Stimulated activated CD8-positive, alpha-beta memory T cell treated with anti-CD3 and anti-CD28 coated beads, Interleukin-7, amount 100 ng/mL, for 48 hours (primary cell): ENCODE measurements around the gene MAN1A1.

ENCODE experiments used
- DNase-seq, 2 donors: peaks; one replicate each; pipeline ENCODE4 v3.0.0-alpha.2; 2020; ENCODE audit warnings: low read depth in 1 of 2; ENCODE audit errors: extremely low read depth in 1 of 2

The MAN1A1 gene

DNA sequence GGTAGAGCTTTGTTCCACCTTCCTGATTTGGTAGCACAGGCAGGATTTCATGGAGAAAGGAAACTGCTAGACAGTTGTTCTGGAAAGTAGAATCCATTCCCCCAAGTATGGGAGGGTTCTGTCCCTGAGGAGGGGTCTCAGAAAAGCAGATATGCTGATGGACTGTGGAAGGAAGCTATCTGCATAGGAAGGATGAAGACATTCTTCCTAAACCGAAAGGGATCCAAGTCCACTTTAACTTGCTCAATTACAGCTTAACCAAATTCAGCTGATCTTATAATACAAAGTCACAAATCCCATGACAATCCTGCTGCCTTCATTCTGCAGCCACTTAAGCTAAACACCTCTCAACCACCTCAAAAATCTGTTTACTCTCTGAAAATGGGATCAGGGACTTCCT is 2.6 kb downstream of the MAN1A1 start:
- DNase-seq: no peak

DNA sequence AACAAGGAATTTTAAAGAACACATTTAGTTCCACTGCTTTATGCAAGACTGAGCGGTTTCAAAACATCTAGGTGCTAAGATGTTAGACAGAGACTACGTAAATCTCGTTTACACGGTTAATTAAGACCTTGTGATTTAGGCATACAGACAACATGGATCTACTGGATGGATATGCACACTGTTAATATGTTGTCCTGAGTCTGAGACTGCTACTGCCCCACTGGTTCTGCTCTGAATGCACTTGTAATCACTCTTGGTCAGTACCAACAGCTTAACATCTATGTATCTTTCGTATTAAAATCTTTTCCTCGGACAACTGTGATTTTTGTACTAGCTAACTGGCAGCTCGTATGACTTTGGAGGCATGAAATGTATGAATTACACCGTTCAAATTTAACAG is 3.1 kb downstream of the MAN1A1 start:
- no peak for DNase-seq

DNA sequence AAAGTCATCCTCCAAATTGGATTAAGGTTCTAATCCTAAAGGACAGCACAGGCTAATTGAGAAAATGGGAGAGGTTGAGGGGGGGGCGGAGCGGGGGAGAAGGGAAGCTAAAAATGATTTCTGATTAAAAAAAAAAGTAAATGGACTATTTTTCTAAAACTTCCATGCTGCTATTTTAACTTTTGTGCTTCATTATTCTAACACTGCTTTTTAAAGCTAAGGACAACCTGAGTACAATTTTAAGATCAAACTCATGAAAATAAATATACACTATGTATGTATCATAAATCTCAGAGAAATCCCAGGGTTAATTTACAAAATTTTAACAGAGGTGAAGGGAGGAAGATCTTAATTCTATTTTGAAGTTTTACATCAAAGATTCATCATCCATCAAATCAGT is 4.4 kb downstream of the MAN1A1 start:
- no peak for DNase-seq

DNA sequence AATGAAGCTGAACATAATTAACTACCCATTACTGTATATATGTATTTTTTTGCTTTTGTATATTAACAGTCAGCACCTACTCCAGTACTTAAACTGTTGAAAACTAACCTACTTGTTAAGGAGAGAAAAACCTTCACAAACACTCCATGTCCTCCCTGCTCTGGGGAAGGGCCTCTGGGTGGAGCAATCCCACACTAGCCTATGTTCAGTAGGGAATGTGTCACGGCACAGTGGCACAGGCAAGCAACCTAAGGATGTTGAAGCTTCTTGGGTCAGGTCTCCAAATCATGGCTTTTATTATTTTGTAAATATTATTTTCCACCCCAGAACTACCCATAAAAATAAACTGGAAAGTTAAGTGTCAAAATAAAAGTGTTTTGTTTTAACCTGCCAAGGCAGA is 5.3 kb downstream of the MAN1A1 start:
- DNase-seq: no peak

DNA sequence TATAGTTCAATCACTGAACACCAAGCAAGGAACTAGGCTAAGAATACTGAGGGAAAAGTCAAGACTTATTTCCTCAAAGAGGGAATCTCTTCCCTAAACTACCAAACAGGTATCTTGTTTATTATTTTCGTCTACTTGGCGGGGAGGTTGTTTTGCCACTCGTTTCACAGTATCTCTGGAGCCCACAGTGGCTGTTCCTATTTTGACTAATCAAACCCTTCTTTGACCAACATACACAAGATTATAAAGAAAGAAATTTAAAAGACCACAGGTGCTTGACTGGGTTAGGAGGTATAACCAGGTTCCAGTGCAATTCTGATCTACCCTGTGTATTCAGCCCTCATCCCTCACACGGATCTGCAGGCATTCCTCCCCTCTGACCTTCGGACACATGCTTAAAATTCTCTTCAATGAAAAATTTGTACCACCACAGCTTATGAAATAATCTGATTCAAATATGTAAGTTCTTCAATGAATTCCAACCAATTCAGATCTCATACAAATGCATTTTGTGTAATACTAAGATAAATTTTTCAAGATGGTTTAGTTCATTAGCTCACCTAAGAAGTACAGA is 5.9 kb downstream of the MAN1A1 start:
- no peak for DNase-seq

DNA sequence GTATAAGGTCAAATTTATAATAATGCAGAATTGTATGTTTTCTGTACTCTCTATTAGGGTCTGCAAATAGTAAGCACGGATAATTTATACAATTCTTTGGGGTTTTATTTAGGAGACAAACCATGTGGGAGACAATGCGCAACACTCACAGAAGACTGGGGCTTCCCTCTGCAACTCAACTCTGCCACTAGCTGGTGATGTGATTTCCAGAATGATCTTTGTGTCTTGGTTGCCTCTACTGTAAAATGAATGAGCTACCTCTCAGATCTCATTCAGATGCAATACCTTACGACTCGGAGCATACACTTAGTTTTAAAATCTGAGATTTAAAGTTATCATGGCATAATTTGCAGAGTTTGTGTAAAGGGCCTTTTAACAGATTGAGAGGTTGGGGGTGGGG is 6.4 kb downstream of the MAN1A1 start:
- DNase-seq: no peak

DNA sequence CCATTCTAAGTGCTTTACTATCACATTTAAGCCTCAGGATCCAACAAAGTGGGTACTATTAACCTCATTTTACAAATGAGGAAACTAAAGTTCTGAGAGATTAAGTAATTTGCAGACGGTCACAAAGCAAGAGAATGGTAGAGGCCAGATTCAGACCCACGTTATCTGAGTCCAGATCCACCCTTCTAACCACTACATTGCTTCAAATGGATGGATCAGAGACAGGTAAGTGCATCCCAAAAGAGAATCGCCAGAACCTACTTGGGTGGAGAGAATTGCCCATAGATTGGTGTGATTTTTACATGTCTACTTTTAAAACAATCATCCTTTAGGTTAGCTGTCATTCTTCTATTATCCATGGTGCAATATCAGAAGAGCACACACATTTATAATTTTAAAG is 7.1 kb downstream of the MAN1A1 start:
- DNase-seq: no peak

DNA sequence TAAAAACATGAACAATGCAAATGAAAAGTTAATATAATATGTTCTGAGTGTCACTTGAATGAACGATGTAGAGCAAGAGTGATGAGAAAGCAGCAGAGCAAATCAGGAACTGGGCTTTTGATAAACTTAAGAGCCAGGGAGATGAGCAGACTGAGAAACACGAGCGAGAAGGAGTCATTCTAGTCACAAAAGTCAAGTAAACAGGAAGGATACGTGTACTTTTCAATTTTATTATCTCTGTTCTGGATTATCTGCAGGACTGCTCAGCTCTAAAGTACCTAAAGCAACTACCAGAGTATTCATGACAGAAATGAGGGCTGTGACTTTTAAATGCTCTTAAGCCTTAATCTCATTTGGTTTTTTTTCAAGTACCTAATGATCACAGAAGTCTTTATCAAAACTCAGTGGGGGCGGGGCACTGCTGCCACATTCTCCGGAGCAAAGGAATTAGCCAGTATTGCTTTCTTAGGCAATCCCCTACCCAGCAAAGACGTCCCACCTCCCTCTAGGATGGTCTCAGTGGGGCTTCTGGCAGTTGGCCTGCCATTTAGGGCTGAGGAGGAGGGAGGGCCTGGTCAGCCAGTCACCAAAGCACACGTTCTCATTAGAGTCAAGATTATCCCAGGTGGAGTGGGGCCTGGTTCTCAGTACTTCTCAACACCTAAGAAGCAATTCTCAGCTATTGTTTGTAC is 8.6 kb downstream of the MAN1A1 start:
- no peak for DNase-seq

DNA sequence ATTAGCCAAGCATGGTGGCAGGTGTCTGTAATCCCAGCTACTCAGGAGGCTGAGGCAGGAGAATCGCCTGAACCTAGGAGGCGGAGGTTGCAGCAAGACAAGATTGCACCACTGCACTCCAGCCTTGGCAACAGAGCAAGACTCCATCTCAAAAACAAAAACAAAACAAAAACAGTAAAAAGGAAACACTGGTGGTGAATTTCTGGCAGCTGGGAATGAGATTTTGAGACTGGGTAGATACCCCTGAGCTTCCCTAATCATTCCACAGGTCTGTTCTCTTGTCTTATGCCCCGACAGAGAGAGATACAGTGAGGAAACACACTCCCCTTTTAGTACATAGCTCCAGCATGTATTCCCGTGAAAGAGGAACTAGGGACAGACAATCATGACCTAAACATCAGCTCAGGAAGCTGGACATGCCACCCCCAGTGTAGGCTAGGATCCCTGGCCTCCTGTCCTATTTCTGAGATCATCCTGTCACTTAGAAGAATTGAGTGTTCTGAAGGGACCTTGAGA is 9.6 kb downstream of the MAN1A1 start:
- no peak for DNase-seq

DNA sequence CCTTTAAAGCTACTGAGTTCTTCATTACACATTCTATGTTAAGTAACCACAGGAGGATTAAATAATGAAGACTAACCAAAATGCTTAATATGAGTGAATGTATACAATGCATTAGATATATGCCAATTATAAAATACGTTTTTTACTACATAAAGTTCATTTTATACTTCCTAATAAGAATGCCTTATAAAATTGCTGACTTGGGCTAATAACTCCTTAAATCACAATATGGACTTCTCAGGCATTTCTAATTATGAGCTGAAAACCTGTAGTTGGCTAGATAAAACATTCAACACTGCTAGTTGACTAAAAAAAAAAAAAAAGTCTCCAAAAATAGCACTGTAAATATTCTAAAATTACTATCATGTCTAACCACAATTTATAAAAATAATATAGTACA is 11.8 kb downstream of the MAN1A1 start:
- no peak for DNase-seq

DNA sequence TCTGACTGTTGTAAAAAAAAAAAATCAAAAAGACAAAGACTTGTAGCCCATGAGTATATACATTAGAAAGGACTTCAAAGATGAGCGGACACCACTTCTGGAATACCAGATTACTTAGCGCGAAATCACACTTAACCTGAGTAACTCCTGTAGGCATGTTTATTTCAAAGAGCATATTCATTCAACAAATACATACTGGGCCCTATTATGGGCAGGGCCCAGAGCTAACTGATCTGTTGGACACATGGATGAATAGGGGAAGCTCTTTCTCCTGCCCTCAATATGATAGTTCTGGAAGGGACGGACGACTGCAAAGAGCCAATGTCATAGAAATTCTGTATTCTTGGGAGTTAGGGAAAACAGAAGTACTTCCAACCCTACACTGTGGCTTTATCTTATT is 12.3 kb downstream of the MAN1A1 start:
- no peak for DNase-seq

DNA sequence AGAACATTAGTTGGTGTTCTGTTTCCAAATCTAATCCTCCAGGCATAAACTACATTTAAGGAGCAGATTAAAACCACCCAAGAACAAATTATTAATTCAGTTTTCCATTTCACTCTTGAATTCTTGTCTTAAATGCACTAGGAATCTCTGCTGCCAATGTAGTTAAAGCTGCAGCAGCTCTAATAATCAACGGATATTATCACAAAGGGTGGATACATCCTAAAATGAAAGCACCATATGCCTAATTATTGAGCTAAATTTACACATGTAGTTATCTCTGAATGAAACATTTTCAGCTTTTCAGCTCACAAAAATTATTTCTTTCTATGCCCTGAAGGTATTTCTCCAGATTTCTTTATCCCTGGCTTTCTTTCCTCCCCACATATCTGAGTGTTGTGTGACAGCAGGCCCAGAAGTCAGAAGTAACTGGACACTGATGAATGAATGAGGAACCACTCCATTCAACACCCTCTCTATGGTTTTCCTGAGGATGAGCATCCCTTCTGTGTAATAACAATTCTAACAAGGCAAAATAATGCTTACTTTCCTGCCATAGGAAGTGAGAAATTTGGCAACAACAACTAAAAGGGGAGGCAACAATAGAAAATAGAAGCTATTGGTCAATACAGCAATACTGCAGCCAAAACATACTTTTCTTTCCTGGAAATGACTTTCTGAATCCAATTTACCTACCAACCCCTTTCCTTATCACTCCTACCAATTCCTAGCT is 14.9 kb downstream of the MAN1A1 start:
- DNase-seq: no peak

DNA sequence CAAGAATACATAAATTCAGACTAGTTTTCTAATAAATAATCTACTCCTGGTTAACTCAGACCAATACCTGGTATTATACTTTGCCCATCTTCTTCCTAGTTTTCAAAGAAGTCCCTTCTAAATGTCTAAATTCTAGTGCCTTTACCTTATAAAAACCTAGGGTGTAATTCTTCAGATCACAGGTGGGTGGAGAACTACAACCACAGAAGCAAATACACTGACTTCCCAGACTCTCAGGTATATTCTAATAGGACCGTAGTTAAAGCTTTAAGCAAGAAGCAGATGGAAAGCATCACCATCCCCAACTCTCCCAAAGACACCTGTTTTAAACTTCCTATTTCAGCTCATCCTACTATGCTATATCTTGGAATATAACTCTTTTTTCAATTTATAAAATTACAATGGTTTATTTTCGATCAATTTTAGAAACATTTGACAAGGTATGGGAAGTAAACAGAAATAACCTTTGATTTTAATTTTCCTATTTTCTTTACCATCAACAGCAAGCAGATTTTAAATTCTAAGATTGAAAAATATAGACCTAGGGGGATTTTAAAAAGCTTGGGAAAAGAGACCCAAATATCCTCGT is 15.8 kb downstream of the MAN1A1 start:
- DNase-seq: no peak

DNA sequence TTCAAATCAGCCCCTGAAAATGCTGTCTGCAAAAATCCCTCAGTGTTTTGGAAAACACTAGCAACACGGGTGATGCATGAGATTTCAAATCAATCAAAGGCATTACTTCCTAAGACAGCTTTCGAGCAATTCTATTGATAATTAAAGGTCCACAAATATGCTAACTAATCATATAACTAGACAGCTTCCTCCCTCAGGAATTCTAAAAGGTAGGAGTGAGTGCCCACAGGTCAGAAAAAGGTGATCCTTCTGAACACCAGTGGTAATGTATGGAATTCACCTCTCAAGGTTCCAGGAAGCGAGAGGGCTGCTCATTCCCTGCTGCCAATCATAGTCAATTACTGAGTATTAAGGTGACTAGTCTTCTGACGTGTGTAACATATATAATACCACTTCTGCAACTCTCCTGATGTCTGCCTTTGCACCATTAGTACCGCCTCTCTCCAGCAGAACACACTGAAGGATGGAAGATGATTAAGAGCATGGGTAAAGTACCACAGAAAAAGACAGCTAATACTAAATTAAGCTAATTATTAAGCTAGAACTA is 16.4 kb downstream of the MAN1A1 start:
- no peak for DNase-seq

DNA sequence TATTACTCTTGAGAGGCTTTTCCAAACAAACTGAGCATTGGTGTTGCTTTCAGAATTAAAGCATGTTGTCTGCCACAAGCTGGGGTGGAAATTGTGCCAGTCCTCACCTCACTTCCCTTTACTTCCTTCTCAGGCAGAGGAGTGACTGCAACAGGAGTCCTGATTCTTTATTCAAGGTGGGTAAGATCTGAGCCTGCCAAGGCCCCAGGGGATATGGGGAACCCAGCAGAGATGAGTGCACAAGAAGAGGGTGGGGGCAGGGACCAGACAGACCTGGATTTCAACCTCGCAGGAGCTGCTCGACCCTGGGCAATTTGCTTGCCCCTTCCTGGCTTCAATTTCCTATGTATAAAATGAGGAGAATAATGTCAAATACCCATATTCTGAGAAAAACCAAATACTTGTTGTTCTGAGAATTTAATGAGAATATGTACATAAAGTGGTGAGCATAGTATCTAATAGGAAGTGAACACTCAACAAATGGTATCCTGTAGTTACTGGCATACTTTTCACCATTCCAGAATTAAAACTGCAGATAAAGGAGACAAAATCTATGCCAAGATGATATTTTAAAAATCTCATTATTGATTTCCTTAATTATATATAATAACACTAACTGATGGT is 17.8 kb downstream of the MAN1A1 start:
- no peak for DNase-seq

DNA sequence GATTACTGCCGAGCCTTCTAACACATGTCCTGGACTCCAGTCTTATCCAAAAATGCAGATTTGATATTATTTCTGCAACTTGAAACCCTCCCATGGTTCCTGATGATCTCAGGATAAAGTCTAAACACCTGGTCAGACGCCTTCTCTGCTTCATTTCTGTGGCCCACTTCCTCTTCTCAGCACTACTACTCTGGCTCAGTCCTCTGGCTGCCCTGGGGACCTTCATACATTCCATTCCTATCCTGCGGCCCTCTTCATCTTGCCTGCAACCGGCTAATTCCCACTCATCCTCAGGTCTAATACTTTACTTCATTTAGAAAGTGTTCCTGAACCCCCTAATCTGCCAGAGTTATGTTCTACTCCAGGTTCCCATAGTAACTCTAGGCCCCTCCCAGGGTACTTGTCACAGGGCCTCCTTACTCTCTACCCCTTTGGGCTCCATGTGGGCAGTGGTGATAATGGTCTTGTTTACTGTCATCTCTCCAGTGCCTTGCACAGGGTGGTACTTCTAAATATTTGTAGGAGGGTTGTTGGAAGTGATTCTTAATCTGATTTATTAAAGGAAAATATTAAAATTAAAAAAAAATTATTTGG is 18.9 kb downstream of the MAN1A1 start:
- DNase-seq: no peak

DNA sequence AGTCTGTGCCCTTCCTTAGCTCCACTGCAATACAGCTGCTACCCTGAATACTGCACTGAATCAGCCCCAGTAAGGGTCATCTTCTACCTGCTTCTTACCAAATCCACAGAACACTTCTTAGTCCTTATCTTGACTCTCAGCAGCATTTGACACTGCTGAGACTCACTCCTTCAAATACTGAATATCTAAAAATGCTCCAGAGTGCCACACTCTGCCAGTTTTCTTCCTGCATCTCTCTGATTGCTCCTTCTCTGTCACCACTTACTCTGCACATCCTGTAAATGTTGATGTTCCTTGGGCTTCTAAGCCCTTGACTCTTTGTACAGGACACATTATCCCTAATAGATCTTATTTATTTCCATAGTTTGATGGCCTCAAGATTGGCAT is 19.8 kb downstream of the MAN1A1 start:
- DNase-seq: no peak

DNA sequence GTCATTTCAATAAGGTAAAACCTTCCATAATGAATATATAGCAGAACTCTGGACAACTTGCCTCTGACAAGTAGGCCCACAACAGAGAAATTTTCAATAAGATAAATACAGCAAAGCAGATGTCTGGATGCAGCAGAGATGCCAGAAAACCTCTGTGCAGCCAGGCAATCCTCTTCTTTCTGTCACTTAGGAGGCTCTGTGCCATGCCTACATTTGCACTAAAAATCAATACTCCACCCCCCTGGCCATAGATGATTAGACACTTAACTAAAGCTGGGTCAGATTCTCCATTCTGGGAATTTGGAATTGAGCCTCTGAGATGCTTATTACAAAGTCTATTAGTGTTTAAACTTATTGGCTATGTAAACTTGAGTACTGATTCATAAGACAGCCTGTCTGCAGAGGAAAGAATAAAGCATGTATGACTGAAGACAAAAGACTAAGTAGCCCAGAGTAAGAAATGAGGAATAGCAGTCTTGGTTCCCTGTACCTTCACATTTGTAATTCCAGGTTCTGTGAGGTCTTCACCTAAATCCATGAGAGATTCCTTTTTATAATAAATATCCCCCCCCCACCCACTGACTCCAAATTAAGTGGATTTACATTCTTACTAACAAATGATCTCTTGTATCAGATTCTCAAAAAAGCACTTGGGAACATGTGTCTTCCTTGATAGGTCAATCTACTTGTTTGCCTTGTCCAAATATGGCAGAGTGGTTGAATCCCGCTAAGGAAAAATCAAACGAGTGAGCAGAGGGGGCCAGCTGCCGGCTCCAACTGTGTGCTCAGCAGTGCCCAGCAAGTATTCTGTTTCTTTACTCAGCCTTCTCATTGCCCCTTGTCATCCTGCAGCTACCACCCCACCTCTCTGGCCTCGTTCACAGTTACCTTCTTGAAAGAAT is 20.4 kb downstream of the MAN1A1 start:
- DNase-seq: no peak

DNA sequence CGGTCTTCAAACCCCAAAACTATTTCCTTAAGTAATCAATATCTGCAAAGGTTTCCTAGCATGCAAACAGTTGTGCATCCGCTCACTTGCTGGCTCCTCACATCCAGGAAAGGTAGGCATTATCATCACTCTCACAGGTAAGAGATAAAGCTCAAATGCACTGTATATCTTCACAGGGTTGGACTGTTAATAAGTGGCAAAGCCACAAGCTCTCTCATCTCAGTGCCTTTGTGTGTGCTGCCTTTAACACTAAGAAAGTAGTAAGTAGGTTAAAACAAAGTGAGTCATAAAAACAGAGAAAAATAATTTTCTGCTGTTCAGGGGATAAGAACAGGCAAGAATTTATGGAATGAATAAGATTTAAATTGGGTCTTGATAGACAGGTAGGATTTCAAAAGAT is 21.3 kb downstream of the MAN1A1 start:
- DNase-seq: no peak

DNA sequence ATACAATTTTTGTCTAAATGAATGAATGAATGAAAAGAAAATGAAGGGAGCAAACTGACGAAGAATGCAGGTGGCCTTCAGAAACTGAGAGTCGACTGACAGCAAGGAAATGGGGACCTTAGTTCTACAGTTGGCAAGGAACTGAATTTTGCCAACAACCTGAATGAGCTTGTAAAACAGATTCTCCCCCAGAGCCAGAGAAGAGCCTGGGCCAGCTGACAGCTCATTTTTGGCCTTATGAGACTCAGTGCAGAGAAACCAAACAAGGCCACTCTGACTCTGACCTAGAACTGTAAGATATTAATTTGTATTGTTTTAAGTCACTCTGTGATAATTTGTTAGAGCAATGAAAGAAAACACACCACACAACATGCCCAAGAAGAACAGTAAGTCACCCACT is 21.8 kb downstream of the MAN1A1 start:
- no peak for DNase-seq
